Measurements from ENCODE around the gene LRRK1.
"Not testable (repeated sequence)": the region's sequence is repeated elsewhere in the genome, so short reads cannot be mapped to it uniquely, and the experiment has no call there.

DNA sequence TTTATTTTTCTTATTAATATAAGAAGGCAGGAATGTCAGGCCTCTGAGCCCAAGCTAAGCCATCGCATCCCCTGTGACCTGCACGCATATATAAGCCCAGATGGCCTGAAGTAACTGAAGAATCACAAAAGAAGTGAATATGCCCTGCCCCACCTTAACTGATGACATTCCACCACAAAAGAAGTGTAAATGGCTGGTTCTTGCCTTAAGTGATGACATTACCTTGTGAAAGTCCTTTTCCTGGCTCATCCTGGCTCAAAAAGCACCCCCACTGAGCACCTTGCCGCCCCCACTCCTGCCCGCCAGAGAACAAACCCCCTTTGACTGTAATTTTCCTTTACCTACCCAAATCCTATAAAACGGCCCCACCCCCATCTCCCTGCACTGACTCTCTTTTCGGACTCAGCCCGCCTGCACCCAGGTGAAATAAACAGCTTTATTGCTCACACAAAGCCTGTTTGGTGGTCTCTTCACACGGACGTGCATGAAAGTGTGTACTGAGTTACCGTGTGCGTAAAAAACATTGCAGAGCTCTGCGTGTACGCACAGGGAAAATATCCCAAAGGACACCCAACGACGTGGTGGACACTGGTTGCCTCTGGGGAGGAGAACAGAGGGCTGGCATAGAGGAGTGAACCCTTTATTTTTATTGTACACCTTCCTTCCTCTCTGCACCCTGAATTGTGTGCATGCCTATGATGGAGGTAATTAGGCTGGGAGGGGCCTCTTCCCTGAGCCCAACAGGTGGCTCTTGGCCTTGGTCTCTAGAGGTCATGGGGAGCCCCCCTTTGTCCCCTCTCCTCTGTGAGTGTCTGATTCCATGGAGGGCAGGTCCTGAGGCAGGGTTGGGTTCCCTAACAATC, 158.9 kb downstream of the LRRK1 start:
- TF ChIP-seq, protein P1, sequence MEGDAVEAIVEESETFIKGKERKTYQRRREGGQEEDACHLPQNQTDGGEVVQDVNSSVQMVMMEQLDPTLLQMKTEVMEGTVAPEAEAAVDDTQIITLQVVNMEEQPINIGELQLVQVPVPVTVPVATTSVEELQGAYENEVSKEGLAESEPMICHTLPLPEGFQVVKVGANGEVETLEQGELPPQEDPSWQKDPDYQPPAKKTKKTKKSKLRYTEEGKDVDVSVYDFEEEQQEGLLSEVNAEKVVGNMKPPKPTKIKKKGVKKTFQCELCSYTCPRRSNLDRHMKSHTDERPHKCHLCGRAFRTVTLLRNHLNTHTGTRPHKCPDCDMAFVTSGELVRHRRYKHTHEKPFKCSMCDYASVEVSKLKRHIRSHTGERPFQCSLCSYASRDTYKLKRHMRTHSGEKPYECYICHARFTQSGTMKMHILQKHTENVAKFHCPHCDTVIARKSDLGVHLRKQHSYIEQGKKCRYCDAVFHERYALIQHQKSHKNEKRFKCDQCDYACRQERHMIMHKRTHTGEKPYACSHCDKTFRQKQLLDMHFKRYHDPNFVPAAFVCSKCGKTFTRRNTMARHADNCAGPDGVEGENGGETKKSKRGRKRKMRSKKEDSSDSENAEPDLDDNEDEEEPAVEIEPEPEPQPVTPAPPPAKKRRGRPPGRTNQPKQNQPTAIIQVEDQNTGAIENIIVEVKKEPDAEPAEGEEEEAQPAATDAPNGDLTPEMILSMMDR (conservative IDR thresholded peaks at IDR 0.05), result not testable (repeated sequence)
- TF ChIP-seq ZFX (IDR thresholded peaks at IDR 0.05), result not testable (repeated sequence)

All from C4-2B (cell line).